GM12873 (cell line): ENCODE measurements around the gene CD40.

Experiments used
- TF ChIP-seq, protein P1 (sequence below): IDR thresholded peaks from 2 replicates; pipeline ENCODE4 v1.5.1; 2012; ENCODE audit warnings: low read depth, mild to moderate bottlenecking, moderate library complexity, low read length, control low read depth; ENCODE audit not compliant: insufficient read depth; ENCODE audit errors: missing control alignments

The CD40 gene

DNA sequence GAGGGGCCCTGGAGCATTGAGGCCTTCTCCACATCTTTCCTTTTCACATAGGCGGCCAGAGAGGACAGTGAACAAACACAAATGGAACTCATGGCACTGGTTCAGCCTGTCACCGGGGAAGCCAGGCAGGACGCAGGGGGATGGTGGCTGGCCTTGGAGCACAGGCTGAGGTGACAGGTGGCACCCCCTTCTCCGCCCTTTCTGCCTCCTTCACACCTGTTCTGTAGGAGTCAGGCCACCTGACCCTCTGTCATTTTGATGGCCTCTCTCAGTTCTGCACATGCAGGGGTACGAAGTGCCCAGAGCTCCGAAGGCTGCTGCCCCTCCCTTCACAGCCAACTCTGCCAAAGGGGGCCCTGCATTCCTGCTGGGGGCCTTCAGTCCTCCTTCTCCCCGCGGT lies 60.8 kb downstream of the CD40 start:
- TF ChIP-seq, protein P1, sequence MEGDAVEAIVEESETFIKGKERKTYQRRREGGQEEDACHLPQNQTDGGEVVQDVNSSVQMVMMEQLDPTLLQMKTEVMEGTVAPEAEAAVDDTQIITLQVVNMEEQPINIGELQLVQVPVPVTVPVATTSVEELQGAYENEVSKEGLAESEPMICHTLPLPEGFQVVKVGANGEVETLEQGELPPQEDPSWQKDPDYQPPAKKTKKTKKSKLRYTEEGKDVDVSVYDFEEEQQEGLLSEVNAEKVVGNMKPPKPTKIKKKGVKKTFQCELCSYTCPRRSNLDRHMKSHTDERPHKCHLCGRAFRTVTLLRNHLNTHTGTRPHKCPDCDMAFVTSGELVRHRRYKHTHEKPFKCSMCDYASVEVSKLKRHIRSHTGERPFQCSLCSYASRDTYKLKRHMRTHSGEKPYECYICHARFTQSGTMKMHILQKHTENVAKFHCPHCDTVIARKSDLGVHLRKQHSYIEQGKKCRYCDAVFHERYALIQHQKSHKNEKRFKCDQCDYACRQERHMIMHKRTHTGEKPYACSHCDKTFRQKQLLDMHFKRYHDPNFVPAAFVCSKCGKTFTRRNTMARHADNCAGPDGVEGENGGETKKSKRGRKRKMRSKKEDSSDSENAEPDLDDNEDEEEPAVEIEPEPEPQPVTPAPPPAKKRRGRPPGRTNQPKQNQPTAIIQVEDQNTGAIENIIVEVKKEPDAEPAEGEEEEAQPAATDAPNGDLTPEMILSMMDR, result no peak
